Activated CD4-positive, CD25-positive, alpha-beta regulatory T cell treated with anti-CD3 and anti-CD28 coated beads, Interleukin-2, amount 50 U/mL, for 72 hours (primary cell): ENCODE results near the gene TTC21A.

ENCODE experiments used
- DNase-seq: peaks from one replicate; pipeline ENCODE4 v3.0.0; 2021

Gene TTC21A

GRCh38 chr3:39122813-39123212, 15.3 kb downstream of the TTC21A start:
- DNase-seq = no peak

DNA sequence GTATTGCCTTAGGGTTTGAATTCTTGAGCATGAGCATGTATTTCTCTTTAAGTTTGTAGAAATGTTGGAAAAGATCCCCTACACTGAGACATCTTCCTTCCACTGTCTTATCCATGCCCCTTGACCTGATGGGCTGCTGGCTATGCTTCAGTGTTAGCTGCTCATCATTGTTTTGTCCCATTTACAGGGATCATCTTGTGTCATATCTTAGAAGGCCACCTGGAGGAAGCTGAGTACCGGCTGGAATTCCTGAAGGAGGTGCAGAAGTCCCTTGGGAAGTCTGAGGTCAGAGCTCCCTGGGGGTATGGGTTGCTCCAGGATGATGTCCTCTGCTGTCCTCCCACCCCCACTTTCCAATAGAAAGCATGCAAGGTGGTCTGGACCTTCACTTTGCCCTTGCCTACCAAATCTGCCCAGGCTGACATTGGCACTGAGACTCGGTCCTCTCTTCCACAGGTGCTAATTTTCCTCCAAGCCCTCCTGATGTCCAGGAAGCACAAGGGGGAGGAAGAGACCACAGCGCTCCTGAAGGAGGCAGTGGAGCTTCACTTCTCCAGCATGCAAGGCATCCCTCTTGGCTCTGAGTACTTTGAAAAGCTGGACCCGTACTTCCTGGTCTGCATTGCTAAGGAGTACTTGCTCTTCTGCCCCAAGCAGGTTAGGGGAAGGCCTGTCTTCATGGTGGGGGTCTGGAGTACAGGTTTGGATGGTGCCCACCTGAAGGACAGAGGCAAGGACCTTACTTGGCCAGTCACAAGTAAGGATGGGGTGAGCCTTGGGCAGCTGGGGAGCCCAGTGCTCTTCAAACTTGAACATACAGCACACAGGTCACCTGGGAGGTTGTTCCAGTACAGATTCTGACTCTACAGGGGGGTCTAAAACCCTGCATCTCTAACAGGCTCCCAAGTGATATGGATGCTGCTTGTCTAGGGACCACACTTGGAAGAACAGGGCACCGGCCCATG, 17.7 kb downstream of the TTC21A start:
- peak; percentile 27 for DNase-seq

- DNase-seq = peak; percentile 17
Measured at GRCh38 chr3:39125841-39126500, 18.5 kb downstream of the TTC21A start.

DNA sequence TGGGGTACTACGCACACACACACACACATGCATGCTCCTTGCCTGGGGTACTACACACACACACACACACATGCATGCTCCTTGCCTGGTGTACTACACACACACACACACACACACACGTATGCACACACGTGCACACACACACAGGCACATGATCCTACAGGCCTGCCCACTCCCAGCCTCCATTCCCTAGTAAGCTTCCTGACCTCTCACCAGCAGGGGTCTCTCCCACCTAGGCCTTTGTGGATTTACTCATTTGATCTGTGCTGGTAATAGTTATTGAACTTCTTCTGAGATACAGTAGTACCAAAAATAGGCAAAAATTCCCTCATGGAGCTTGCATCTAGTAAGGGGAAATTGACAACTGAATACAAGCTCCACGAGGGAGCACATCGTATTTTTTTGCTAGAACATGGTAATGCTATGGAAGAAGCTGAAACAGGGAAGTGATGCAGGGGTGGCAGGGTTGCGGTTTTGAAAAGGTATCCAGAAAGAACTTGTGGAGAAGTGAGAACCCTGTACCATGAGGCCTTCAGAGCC, 19.1 kb downstream of the TTC21A start:
- peak; percentile 19 for DNase-seq

GRCh38 chr3:39127269-39127907, 19.9 kb downstream of the TTC21A start:
- DNase-seq = peak; percentile 21

DNA sequence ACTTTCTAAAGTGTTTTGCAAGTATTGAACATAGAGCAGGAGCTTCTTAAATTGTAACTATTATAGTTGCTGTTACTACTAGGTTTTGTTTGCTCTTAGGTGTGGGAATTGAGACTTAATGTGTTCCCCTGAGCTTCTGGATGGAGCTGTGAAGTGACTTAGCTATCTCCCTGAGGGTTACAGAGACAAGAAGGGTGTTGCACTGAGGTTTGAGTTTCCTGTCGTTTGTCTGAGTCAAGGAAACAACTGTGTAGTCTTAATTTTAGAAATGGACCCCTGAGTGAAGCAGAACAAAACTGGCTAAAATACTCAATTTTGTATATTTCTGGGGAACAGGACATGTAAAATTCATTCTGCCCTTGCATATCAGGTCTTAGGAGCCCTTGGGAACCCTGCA, 20.4 kb downstream of the TTC21A start:
- peak; percentile 0 for DNase-seq

- peak; percentile 17 for DNase-seq
Measured at GRCh38 chr3:39128951-39129350, 21.5 kb downstream of the TTC21A start.

GRCh38 chr3:39130026-39130425, 22.5 kb downstream of the TTC21A start:
- peak; percentile 12 for DNase-seq

DNA sequence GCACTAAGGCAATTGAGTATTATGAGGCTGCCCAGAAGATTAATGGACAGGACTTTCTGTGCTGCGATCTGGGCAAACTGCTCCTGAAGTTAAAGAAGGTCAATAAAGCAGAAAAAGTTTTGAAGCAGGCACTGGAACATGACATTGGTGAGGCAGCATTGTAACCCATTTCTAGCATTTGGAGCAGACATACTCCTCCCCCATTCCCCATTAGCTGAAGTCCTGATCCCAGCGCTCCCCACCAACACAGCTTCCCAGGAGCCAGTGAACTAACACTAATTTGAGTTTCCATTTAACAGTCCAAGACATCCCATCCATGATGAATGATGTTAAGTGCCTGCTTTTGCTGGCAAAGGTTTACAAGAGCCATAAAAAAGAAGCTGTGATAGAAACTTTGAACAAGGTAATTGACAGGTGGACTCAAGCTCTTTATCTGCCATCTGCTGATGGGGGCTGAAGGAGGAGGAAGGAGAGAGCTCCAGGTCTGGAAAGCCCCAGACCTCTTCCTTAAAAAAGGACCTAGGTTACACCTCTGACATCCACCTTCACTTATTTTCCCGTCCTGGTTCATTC, 23.3 kb downstream of the TTC21A start:
- DNase-seq = peak; percentile 5

GRCh38 chr3:39132096-39133092, 24.9 kb downstream of the TTC21A start:
- DNase-seq = peak; percentile 15

GRCh38 chr3:39133093-39133490, 25.6 kb downstream of the TTC21A start:
- DNase-seq = peak; percentile 12

DNA sequence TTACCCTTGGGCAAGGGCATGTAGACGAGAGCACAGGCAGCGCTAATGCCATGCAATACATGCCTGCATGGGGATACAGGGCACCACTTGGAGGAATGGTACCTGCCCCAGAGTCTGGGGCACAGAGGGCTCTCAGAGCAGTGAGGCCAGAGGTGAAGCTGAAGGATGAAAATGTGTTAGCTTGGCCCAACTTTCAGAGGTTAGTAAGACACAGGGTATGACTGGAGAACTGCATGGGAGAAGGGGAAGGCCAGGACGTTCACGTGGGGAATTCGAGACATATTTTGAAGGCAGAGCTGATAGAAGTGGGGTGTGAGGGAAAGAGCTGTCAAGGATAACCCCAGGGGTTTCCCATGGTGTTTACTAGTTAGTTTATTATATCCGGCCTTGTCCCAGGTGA, 26.3 kb downstream of the TTC21A start:
- no peak for DNase-seq

DNA sequence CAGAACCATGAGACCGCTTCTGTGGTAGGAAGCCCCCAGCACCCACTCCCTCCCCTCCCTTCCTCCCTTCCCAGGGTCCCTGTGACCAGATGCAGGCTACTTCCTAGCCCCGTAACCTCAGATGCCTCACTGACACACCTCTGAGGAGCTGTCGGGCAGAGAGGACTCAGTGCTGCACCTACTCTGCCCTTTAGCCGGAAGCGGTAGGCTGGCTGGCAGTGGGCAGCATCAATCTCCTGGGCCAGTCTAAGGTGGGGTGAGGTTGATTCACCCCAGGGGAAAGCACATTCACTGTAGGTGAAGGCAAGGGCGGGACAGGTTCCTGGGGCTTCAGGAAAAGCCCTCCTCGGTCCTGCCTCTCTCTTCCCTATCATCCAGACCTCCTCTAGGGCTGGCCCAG, 26.8 kb downstream of the TTC21A start:
- DNase-seq = peak; percentile 13

GRCh38 chr3:39135170-39135805, 27.8 kb downstream of the TTC21A start:
- DNase-seq = peak; percentile 16

DNA sequence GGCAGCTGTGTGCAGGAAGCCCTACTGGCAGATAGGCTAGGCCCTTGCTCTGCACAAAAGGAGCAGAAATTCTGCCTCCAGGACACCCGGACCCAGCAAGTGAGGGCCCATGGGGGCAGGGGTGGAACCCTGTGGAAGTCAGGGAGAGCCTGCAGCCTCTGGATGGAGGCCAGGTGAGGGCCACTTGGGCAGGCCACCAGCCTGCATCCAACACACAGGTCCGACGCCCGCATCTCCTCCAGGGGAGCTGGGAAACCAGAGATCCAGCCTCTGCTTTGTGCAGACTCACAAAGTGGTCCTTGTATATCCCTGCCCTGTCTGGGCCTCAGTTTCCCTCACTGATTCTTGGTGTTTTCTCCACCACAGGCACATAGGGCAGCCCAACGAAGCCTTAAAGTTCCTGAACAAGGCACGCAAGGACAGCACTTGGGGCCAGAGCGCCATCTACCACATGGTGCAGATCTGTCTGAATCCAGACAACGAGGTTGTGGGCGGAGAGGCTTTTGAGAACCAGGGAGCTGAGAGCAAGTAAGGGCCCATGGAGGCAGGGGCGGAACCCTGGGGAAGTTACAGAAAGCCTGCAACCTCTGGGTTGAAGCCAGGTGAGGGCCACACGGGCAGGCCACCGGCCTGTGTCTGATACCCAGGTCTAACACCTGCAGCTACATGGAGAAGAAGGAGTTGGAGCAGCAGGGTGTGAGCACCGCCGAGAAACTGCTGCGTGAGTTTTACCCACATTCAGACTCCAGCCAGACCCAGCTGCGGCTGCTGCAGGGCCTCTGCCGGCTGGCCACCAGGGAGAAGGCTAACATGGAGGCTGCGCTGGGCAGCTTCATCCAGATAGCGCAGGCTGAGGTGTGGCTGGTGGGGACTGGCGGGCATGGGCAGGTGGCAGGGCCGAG, 29.3 kb downstream of the TTC21A start:
- no peak for DNase-seq

- no peak for DNase-seq
Measured at GRCh38 chr3:39137435-39137936, 30.0 kb downstream of the TTC21A start.

DNA sequence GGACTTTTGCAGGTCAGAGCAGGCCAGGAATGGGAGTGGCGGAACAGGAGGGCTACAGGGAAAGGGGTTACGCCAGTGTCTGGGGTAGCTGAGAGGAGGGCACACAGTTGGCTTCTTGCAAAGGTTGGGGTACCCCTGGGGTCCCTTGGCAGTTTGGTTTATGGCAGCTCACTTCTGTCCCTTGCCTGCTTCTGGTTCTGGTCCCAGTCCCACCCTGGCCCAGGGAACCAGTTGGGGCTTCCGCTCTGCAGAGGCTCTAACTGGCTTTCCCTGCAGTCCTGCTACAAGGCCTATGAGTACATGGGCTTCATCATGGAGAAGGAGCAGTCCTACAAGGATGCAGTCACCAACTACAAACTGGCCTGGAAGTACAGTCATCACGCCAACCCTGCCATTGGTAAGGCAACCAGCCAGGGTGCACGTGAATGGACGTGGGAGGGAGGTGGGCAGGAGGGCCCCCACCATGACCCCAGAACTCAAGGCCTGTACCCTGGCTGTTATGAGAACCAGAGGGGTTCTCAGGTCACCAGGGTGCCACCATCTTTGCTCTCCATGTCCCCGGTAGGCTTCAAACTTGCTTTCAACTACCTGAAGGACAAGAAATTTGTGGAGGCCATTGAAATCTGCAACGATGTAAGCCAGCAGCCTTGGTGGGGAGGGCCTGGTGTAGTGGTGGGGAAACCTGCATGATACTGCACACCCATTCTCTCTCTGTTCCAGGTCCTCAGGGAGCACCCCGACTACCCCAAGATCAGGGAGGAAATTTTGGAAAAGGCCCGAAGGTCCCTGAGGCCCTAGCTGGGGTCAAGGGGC, 30.7 kb downstream of the TTC21A start:
- no peak for DNase-seq

GRCh38 chr3:39138804-39139415, 31.4 kb downstream of the TTC21A start:
- DNase-seq = no peak
